Lower leg skin (tissue), 3 donors: ENCODE results near the gene SLC8A1.

Source experiments
- POLR2A ChIP-seq, 2 donors: fragments of 450-650 bp; IDR thresholded peaks; one replicate each; pipeline ENCODE4 v1.6.1; 2016 to 2017; ENCODE audit warnings: antibody characterized with exemption in 2 of 2, mild to moderate bottlenecking in 1 of 2, moderate library complexity in 1 of 2
- TF ChIP-seq, protein P1 (sequence below), 3 donors: fragments of 450-650 bp; IDR thresholded peaks; one replicate each; pipeline ENCODE4 v1.5.1; 2016; ENCODE audit warnings: antibody characterized with exemption in 3 of 3, mild to moderate bottlenecking in 3 of 3, moderate library complexity in 2 of 3

GRCh38 chr2:40440835-40441234 is 11.1 kb downstream of the SLC8A1 start:
- no peak for TF ChIP-seq POLR2A (IDR thresholded peaks at IDR 0.05)
- TF ChIP-seq, protein P1, sequence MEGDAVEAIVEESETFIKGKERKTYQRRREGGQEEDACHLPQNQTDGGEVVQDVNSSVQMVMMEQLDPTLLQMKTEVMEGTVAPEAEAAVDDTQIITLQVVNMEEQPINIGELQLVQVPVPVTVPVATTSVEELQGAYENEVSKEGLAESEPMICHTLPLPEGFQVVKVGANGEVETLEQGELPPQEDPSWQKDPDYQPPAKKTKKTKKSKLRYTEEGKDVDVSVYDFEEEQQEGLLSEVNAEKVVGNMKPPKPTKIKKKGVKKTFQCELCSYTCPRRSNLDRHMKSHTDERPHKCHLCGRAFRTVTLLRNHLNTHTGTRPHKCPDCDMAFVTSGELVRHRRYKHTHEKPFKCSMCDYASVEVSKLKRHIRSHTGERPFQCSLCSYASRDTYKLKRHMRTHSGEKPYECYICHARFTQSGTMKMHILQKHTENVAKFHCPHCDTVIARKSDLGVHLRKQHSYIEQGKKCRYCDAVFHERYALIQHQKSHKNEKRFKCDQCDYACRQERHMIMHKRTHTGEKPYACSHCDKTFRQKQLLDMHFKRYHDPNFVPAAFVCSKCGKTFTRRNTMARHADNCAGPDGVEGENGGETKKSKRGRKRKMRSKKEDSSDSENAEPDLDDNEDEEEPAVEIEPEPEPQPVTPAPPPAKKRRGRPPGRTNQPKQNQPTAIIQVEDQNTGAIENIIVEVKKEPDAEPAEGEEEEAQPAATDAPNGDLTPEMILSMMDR (IDR thresholded peaks at IDR 0.05), result no peak
